Liver (tissue), 4 donors: ENCODE measurements around the gene STARD9. TPM values are rescaled to one million over a fixed set of nuclear protein-coding genes. Genes with fewer than 3 reads are reported as not detected.

ENCODE experiments used
- polyA plus RNA-seq, 2 donors: library from polyadenylated mRNA; stranded (reverse) in 1 of 2; unstranded in 1 of 2; fragments of 200-250 nt in 1 of 2; fragments of >200 nt in 1 of 2; fragmentation: Nextera tagmentation in 1 of 2; extraction: Ambion mirVana in 1 of 2; gene quantifications; one replicate each; pipeline versions ENCODE4 v1.2.1 to v1.2.3, GENCODE V29; 2013 to 2015
- total RNA-seq, 2 donors: library from RNA; depleted of rRNA; stranded (reverse); fragments of >200 nt; gene quantifications; one replicate each; pipeline ENCODE4 v1.2.3, GENCODE V29; 2014
- donor health status: healthy.
- donor health status: healthy.
- donor health status: healthy.

The STARD9 gene
- total and polyA plus RNA-seq, 4 donors, result 0.26 to 3.9 (median 0.54) TPM

Other genes with a start within 250 kb of the STARD9 start
- 1 to 10 TPM; 2.0 to 6.1 TPM for gene CAPN3, start 216.1 kb upstream of the STARD9 start, total RNA-seq
- gene CAPN3, start 216.1 kb upstream of the STARD9 start, polyA plus RNA-seq, result 1 to 10 TPM; 2.2 to 6.1 TPM
- 10 to 100 TPM; 21.0 to 25.4 TPM for gene ZNF106, start 84.5 kb upstream of the STARD9 start, total RNA-seq
- 10 to 100 TPM in 1 of 2 donors, 1 to 10 TPM in 1; 7.5 to 19.9 TPM for gene ZNF106, start 84.5 kb upstream of the STARD9 start, polyA plus RNA-seq
- gene SNAP23, start 80.0 kb upstream of the STARD9 start, total RNA-seq, result 10 to 100 TPM; 31.3 to 42.9 TPM
- gene SNAP23, start 80.0 kb upstream of the STARD9 start, polyA plus RNA-seq, result 10 to 100 TPM; 16.0 to 19.3 TPM
- gene LRRC57, start 26.8 kb upstream of the STARD9 start, total RNA-seq, result 10 to 100 TPM in 1 of 2 donors, 1 to 10 TPM in 1; 7.4 to 14.1 TPM
- 1 to 10 TPM; 2.7 to 3.2 TPM for gene LRRC57, start 26.8 kb upstream of the STARD9 start, polyA plus RNA-seq
- gene HAUS2, start 26.8 kb upstream of the STARD9 start, total RNA-seq, result 10 to 100 TPM in 1 of 2 donors, 1 to 10 TPM in 1; 6.9 to 23.2 TPM
- 1 to 10 TPM; 4.1 to 6.2 TPM for gene HAUS2, start 26.8 kb upstream of the STARD9 start, polyA plus RNA-seq
- 1 to 10 TPM; 9.4 to 9.5 TPM for gene CDAN1, start 161.5 kb downstream of the STARD9 start, total RNA-seq
- gene CDAN1, start 161.5 kb downstream of the STARD9 start, polyA plus RNA-seq, result 1 to 10 TPM; 2.4 to 4.9 TPM